GM19023 (cell line): ENCODE measurements around the gene DENND1A.
"Not testable (repeated sequence)": the region's sequence is repeated elsewhere in the genome, so short reads cannot be mapped to it uniquely, and the experiment has no call there.

Source experiments
- ATAC-seq: cut with Tn5 transposase; IDR thresholded peaks from one replicate; pipeline ENCODE4 v1.9.1; 2021; ENCODE audit warnings: mild to moderate bottlenecking, moderate library complexity; ENCODE audit not compliant: unreplicated experiment

DENND1A gene

DNA sequence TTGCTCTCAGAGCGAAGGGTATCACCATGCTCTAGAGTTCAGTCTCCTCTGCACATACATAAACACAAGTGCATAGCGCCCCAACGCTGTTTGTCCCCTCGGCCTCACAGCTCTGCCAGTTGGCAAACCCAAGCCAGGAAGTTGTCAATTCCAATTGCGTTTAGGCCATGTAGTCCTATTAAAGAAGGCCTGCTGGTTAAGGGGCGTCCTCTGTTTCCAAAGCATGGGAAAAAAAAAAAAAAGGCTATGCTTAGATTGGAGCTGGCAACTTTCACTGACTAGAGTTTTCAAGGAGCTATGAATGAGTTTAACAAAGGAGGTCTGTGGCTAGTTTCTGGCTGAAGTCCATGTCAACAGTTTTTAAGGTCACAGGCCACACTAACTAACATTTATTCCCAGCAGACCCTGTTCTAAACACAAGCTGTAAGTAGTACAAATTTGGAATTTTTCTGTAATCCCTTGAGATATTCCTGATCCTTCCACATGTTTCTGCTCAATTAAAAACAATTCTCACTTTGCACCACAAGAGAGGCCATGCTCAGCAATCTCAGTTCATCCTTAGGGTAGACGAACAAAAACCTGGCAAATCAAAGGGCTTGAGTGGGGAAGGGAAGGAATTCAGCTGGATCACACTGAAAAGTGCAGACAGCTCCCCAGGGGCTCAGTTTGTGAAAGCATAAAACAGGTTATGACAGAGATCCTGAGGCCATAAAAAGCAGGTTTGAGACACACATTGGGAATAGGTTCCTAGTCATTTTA, 187.7 kb downstream of the DENND1A start:
- ATAC-seq, result no peak

DNA sequence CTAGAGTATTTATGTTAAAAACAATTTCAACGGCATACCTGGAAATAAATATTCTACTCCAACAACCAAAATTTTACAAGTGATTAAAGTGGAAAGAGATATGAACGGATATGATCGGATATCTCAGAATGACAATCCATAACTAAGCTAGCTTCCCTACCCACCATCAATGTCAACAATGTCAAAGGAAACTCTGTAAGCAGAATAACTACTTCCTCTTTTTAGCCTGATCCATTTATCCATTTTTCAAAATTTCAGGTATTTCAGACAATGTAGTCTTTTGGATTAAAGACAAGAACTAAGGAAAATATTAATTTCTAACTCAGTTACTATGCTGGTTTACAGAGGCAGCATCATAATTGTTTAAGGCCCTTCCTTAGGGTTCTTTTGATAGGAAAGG, 188.7 kb downstream of the DENND1A start:
- no peak for ATAC-seq

DNA sequence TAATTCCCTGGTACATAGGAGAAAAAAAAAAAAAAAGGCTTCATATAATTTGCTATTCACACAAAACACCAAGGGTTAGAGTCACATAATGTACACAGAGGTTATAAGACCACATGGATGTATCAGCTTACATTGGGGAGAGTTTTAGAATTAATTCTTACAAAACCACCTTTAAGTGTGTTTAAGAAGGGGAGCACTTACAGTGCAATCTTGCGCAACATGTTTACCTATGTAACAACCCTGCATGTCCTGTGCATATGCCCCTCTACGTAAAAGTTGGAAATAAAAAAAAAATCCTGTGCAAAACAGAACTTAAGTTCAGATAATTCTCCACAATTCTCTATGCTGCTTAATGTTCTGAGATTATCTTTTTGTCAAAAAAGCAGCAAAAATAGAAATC, 190.0 kb downstream of the DENND1A start:
- no peak for ATAC-seq

DNA sequence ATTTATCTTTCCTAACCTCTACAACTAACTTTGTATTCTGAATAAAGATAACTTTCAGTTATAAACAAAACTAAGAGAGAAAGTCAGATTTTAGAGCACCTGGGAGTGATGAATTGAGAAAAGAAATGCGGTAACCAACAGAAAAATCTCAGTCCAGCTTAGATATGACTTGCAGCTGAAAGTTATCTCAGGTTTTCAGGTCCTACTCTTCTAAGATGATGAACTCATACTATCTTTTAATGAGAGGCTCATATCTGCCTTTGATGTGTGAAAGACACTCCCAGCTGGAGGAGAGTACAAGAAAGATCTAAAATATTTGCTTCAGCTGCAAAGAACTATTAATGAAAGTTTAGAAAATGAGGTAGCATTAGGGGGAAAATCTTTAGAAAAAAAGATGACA, 190.5 kb downstream of the DENND1A start:
- no peak for ATAC-seq

DNA sequence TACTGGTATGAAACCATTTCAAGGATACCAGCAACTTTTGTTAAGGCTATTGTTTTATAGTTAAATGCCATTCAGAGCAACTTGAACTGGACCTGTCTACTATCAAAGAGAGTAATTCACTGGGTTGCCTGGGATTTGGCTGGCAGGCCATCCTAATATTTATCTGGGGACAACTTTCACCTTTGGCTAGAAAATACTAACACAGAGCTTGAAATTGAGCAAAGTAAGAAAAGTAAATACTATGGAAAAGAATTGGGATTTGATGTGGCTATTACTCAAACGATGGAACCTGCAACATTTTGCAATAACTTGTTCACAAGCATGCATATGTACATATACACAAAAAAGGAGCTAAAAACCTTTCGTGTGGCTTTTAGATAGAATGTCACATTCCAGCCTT, 191.3 kb downstream of the DENND1A start:
- no peak for ATAC-seq

DNA sequence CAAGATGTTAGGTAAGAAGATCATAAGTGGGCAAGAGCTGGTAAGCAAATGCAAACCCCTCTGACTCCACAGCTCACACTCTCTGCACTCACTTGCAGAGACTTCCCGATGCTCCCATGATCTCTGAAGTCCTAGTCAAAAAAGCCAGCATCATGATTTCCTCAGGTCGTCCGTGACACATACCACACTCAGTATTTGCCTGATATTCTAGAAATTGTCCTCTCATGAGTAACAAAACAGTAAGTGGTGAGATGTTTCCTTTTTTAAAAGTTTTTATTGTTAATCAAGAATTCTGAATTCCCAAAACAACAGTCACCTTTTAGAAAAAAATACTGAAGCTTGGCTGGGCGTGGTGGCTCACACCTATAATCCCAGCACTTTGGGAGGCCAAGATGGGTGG, 194.6 kb downstream of the DENND1A start:
- no peak for ATAC-seq

DNA sequence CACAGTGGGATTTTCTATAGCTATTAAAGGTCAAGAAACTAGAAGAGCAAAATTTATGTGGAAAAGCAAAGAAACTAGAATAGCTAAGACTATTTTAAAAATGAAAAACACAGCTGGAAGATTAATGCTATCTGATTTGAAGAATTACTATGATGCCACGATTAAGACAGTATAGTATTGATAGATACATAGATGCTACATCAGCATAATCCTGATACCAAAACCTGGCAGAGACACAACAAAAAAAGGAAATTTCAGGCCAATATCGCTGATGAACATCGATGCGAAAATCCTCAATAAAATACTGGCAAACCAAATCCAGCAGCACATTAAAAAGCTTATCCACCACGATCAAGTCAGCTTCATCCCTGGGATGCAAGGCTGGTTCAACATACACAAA, 201.4 kb downstream of the DENND1A start:
- ATAC-seq, result not testable (repeated sequence)

DNA sequence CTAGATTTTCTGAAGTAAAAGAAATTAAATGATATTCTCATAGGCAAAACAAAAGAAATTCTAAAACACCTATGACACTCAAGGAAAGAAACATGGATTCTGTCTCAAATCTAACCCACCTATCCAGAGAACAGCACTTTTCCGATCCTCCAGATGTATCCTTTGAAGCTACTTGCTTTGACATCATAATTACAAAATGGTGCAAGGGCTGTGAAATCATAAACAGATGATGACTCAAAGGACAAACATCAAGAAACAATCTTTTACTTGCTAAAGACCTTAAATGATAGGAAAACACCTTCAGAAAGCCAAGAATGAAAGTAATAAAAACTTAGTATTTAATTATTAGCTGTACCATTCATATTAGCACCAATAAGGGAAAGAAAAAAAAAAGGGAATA, 202.6 kb downstream of the DENND1A start:
- no peak for ATAC-seq

DNA sequence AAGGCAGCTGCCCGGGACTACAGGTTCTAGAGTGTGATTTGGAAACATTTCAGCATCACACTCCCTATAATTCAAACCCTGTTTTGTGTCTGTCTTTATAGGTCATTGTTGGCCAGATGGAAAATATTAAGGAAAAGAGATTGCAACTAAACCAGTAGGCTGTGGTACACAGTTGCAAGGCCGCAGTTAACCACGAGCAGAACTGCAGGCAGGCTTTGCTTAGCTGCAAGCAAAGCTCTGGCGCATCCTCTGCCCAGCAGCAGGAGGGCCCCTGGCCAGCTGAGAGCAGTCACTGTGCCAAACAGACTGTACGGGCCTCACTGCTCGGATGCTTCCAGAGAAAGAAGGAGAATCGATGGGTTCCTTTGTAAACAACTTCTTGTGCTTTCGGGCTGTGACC, 204.5 kb downstream of the DENND1A start:
- no peak for ATAC-seq

DNA sequence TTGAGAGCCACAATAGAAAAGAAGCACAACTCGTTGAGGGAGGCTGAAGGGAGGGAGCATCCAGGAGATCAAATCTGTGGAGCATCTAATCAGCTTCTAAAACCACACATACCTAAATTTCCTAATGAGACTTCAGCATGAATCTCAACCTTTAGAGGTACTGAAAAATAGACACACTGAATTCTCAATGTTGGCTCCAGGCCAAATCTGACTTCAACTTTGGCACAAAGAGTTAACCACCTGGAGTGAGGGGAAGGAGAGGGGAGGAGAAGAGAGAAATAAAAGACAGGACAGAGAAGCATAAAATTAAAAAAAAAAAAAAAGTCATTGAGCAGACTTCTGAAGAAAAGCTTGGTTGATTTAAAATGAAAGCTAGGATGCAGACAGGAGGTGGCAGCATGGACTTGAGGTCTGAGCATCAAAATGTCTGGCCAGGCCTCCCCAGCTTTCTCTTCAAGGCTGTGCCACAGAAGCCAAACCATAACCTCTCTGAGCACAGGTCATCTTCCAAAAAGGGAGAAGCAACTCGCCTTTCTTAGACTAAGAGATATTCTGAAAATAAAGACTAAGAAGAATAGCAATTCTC, 205.6 kb downstream of the DENND1A start:
- no peak for ATAC-seq

DNA sequence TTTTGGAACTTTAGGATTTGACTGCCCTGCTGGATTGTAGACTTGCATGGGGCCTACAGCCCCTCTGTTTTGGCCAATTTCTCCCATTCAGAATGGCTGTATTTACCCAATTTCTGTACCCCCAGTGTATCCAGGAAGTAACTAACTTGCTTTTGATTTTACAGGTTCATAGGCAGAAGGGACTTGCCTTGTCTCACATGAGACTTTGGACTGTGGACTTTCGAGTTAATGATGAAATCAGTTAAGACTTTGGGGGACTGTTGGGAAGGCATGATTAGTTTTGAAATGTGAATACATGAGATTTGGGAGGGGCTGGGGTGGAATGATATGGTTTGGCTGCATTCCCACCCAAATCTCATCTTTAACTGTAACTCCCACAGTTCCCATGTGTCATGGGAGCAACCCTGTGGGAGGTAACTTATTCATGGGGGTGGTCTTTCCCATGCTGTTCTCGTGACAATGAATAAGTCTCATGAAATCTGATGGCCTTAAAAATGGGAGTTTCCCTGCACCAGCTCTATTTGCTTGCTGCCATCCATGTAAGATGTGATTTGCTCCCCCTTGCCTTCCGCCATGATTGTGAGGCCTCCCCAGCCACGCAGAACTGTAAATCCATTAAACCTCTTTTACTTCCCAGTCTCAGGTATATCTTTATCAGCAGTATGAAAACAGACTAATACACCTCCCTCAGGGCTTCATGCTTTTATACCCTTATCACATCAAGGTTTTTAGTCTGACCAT, 206.6 kb downstream of the DENND1A start:
- ATAC-seq, result no peak

DNA sequence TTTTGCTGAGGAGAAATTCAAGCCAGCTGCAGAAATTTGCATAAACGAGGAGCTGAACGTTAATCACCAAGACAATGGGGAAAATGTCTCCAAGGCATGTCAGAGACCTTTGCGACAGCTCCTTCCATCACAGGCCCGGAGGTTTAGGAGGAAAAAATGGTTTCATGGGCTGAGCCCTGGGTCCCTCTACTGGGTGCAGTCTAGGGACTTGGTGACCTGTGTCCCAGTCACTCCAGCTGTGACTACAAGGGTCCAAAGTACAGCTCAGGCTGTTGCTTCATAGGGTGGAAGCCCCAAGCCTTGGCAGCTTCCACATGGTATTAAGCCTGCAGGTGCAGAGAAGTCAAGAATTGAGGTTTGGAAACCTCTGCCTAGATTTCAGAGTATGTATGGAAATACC, 207.5 kb downstream of the DENND1A start:
- no peak for ATAC-seq

DNA sequence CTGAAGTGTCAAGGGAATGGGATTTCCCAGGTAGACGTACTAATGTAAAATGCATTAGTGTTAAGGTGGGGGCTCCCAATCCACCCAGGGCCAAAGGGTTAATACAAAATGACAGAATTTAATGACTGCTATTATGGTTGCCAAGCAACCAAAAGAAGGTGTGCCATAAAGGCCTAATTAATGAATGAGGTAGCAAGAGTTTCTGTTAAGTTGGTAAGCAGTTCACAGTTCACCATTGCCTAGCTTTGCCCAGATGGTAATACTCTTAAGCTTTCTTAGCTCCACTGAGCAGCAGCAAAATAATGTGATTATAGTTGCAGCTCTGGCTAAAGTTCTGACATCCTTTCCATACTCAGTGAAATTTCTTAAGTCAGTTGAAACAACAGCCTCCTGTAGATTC, 211.7 kb downstream of the DENND1A start:
- no peak for ATAC-seq

DNA sequence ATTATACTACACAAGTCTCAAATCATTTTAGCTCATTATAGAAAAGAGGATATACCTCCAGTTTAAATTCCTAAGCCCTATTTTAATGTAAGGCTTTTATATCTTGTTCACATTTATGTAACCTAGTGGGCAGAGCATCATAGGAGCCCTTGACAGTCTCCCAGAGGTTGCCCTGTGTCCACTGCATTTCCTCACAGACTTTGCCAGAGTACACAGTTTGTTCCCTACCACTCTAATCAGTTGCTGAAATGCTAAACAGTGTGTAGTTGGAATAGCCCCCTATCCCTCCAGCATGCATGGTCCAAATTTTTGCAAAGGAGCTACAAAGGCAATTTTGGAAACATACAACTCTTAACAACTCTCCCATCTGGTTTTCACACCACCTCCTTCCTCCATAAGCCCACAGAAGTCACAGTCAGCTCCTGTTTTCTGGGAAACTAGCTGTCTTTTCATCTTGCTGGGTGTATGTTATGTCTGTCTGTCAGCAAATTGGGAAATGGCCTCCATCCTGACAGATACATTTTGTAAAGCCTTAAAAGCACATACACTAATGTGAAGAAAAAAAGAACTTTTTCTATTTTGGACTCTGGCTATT, 212.2 kb downstream of the DENND1A start:
- no peak for ATAC-seq

DNA sequence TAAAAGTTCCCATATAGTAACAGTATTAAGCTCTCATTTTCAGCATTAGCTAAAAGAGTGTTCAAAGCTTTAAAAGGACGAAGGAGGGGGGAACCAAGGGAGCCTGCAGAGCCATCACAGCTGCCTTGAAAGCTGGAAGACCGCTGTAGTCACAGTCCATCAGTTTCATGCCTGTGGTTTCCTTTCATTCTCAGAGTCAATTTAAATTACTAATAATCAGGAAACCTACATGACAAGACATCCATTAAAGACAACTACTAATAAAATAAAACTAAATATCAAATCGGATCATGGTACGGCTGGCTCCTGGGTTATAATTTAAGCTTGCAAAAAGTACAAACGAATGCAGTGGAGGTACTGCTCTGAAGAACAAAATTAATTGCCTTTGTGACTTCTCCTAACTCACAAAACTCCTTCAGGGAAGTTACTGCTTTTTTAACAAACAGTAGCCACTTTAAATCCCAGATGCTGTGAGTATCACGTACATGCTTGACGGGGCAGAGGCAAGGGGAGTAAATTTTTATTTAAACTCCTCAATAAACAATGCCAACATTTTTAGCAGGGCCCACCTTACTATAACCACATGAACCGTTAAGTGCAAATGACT, 213.5 kb downstream of the DENND1A start:
- no peak for ATAC-seq

DNA sequence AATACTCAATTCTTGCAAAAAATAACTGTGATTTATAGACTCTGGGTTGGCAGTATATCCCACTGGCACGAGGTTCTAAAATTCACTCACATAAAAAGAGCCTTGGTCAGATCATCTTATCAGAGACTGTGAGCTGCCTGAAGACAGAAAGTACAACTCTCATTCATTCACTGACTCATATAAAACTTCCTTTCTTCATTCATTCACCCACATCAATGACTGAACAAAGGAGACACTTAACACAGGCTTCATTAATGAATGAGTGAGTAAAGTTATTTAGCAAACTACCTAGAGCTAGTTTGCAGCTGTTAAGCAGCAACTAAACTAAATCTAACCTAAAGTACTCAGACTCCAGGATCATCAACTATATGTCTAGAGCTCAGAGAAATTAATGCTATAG, 214.7 kb downstream of the DENND1A start:
- ATAC-seq, result no peak

DNA sequence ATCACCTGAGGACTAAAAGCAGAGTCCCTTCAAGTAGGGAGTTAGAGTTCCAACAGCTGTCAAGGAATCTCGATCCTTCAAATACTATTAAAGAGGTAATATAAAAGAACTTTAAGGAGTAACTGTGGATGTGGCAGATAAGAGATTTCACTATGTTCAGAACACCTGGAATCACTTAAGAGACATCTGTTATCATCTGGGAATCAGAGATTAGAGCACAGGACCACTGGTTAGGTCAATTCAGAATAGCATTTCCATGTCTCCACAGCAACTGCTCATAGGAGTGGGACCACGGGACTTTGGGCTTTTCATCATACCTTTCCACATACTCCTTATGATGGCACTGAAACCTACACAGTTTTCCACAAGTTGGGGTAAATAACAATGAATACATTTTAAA, 216.6 kb downstream of the DENND1A start:
- ATAC-seq, result no peak

DNA sequence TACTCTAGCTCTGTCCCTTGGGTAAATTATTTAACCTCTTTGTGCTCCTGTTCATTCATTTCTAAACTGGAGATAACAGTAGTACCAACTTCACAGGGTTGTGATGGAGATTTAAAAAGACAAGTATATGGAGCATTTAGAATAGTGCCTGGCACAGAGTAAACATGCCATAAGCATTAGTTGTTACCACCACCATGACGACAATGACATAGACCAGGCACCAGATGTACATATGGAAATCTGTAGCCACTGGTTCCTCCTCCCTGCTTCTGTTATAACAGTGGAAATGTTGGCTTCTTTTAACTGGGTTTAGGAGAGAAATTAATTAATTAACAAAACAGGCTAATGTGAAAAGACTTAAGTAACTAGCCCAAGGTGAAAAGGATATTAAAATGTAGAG, 217.5 kb downstream of the DENND1A start:
- no peak for ATAC-seq

DNA sequence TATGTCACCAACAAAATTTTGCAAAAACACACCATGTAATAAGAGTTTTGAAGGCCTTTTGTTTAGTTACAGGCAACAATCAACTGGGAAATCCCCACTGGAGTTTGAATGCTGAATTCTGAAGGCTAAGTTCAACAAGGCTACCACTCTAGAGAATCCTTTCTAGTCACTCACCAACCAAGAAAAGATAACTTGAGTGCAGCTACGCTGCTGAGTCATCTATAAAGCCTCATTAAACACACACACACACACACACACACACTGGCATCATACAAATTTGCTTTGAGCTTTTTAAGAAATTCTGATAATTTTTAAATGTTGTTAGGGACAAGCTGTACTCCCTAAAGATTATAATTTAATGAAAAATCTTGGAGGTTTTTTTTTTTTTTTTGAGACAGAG, 219.6 kb downstream of the DENND1A start:
- no peak for ATAC-seq

DNA sequence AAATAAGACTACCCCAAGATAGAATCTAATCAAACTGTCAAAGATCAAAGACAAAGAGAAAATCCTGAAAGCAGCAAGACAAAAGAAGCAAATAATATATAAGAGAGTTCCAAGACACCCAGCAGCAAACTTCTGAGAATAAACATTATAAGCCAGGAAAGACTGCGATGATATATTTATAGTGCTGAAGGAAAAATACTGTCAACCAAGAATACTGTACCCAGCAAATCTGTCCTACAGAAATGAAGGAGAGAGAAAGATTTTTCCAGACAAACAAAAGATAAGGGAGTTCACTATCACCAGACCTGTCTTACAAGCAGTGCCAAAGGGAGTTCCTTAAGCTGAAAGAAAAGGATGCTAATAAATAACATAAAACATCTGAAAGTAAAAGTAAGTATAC, 227.4 kb downstream of the DENND1A start:
- ATAC-seq, result no peak

DNA sequence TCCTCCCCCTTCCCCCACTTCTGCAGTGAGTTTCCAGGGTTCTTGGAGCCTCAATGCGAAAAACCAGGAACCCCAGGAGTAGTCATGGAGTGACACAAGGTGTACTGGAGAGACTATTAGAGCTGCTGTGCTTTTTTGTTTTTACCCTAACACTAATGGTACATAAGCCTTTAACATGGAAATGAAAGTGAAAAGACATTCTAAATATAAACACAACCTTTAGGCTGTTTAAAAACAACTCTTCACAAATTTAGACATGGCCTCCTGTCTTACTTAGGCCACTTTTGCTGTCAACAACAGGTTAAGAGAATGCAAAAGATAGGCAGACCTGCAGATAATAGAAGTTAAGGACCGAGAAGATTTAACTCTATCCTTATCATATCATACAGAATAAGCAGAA, 232.2 kb downstream of the DENND1A start:
- no peak for ATAC-seq
